Stimulated activated naive CD4-positive, alpha-beta T cell (primary cell): ENCODE data around the gene BTBD10.
A peak's percentile ranks its signal among the peaks of the same experiment; 100 is the strongest.

Experiments
- DNase-seq, 6 experiments: peaks; one replicate each; lab custom pipeline; 2025; lab: John Stamatoyannopoulos, UW

The BTBD10 gene

GRCh38 chr11:13462901-13463778 is at the start of gene BTBD10:
Gene BTBD10 (minus strand): TSS chr11:13463222. CDS start chr11:13445124, 18,098 bp downstream.
- peak; percentile 84 to 93 (median 91) for DNase-seq

GRCh38 chr11:13503393-13503792 is 40.4 kb upstream of the BTBD10 start:
- no peak for DNase-seq

- DNase-seq: no peak
Observed at GRCh38 chr11:13502492-13502891, 39.5 kb upstream of the BTBD10 start.

- DNase-seq: no peak
Observed at GRCh38 chr11:13495929-13496328, 32.9 kb upstream of the BTBD10 start, which contains the start of gene PTH. Gene PTH (minus strand): TSS chr11:13495997. CDS start chr11:13492855, 3,142 bp downstream.

- no peak for DNase-seq
Observed at GRCh38 chr11:13494051-13494450, 31.0 kb upstream of the BTBD10 start.

- peak in 3 of 6 experiments; percentile 4 to 44 (median 43) for DNase-seq
Observed at GRCh38 chr11:13487661-13488030, 24.6 kb upstream of the BTBD10 start.

GRCh38 chr11:13486926-13487660 is 24.1 kb upstream of the BTBD10 start:
- peak in 5 of 6 experiments; percentile 16 to 60 (median 50) for DNase-seq

- no peak for DNase-seq
Observed at GRCh38 chr11:13480198-13480597, 17.2 kb upstream of the BTBD10 start.

GRCh38 chr11:13479688-13480087 is 16.7 kb upstream of the BTBD10 start:
- DNase-seq: no peak

GRCh38 chr11:13475091-13475490 is 12.1 kb upstream of the BTBD10 start:
- no peak for DNase-seq

GRCh38 chr11:13473013-13473722 is 10.1 kb upstream of the BTBD10 start:
- DNase-seq: no peak

GRCh38 chr11:13468750-13469149 is 5.7 kb upstream of the BTBD10 start:
- no peak for DNase-seq

- peak in 2 of 6 experiments; percentile 8 to 14 for DNase-seq
Observed at GRCh38 chr11:13465909-13466371, 2.9 kb upstream of the BTBD10 start.

GRCh38 chr11:13463779-13464290 is 813 bp upstream of the BTBD10 start:
- no peak for DNase-seq

GRCh38 chr11:13462311-13462900 is 616 bp downstream of the BTBD10 start:
- DNase-seq: peak in 5 of 6 experiments; percentile 28 to 76 (median 53)

- no peak for DNase-seq
Observed at GRCh38 chr11:13461291-13461690, 1.7 kb downstream of the BTBD10 start.

GRCh38 chr11:13450832-13451397 is 12.1 kb downstream of the BTBD10 start:
- DNase-seq: no peak

GRCh38 chr11:13449522-13449921 is 13.5 kb downstream of the BTBD10 start:
- no peak for DNase-seq

- no peak for DNase-seq
Observed at GRCh38 chr11:13448876-13449275, 14.1 kb downstream of the BTBD10 start.

- DNase-seq: no peak
Observed at GRCh38 chr11:13446444-13446843, 16.6 kb downstream of the BTBD10 start.

GRCh38 chr11:13445588-13445987 is 17.4 kb downstream of the BTBD10 start:
- no peak for DNase-seq
